H1 (cell line): Measurements from ENCODE around the gene RRAGC. TPM values are rescaled to one million over a fixed set of nuclear protein-coding genes. Genes with fewer than 3 reads are reported as not detected.

Experiments used
- CTCF ChIA-PET: fragments of 300-600 bp; sonication (Branson Sonifier 250); formaldehyde crosslinking; loops from one replicate; lab custom pipeline; 2021; ENCODE audit not compliant: partially characterized antibody; lab: Charles Lee
- POLR2A ChIA-PET: fragments of 300-600 bp; sonication (Branson Sonifier 250); formaldehyde crosslinking; loops from one replicate; lab custom pipeline; 2021; ENCODE audit warnings: inconsistent platforms; ENCODE audit not compliant: partially characterized antibody; lab: Charles Lee
- DNase-seq, 2 experiments: peaks; one replicate each; pipeline versions ENCODE4 v3.0.0 to v3.0.0-alpha.2; 2010 to 2022; ENCODE audit warnings: low spot score in 2 of 2, low read depth in 1 of 2, mixed read lengths in 1 of 2
- FAIRE-seq: peaks from 2 replicates; lab custom pipeline; 2011; peaks lifted over from hg19 to GRCh38; lab: Jason Lieb, UNC
- H2AFZ ChIP-seq: 2 replicates; pipeline ENCODE4 v1.8.1; 2012; ENCODE audit warnings: low read length, inconsistent platforms
- H2AK5ac ChIP-seq: 2 replicates; pipeline ENCODE4 v1.6.1; 2013; ENCODE audit warnings: low read depth, low read length
- H2BK120ac ChIP-seq: replicated peaks from 2 replicates; pipeline ENCODE3; 2013; ENCODE audit warnings: low read depth, low read length, inconsistent platforms
- H2BK12ac ChIP-seq: 2 replicates; pipeline ENCODE4 v1.6.1; 2013; ENCODE audit warnings: low read depth, low read length
- H2BK15ac ChIP-seq: 2 replicates; pipeline ENCODE4 v1.6.1; 2013; ENCODE audit warnings: low read length
- H2BK20ac ChIP-seq: 2 replicates; pipeline ENCODE4 v1.6.1; 2013; ENCODE audit warnings: low read length
- H2BK5ac ChIP-seq: 2 replicates; pipeline ENCODE4 v1.6.1; 2013; ENCODE audit warnings: low read depth, low read length
- H3K14ac ChIP-seq: 2 replicates; pipeline ENCODE4 v1.6.1; 2013; ENCODE audit warnings: inconsistent platforms; ENCODE audit not compliant: insufficient read length
- H3K18ac ChIP-seq: 2 replicates; pipeline ENCODE4 v1.6.1; 2013; ENCODE audit warnings: low read length; ENCODE audit errors: extremely low read depth
- H3K23ac ChIP-seq: 2 replicates; pipeline ENCODE4 v1.6.1; 2013; ENCODE audit warnings: inconsistent platforms; ENCODE audit not compliant: insufficient read length
- H3K23me2 ChIP-seq: 2 replicates; pipeline ENCODE4 v1.6.1; 2013; ENCODE audit warnings: low read depth, low read length
- H3K27ac ChIP-seq: 2 replicates; pipeline ENCODE4 v1.6.1; 2011; ENCODE audit warnings: low read depth, low read length, inconsistent platforms
- H3K27me3 ChIP-seq, 4 experiments: replicated peaks in 1 of 4; 1 replicate in 1 of 4; 2 replicates in 3 of 4; pipeline versions ENCODE4 v1.6.1 to v1.8.1; 2011 to 2013; ENCODE audit warnings: low read length in 3 of 4, mild to moderate bottlenecking in 3 of 4, inconsistent platforms in 2 of 4, mixed read lengths in 2 of 4, moderate library complexity in 1 of 4; ENCODE audit not compliant: control insufficient read depth in 3 of 4, insufficient read depth in 3 of 4; ENCODE audit errors: extremely low read depth in 1 of 4
- H3K36me3 ChIP-seq, 4 experiments: 2 replicates each; pipeline versions ENCODE4 v1.6.1 to v1.8.1; 2011 to 2013; ENCODE audit warnings: mild to moderate bottlenecking in 4 of 4, low read length in 3 of 4, moderate library complexity in 2 of 4, control low read depth in 1 of 4, inconsistent platforms in 1 of 4; ENCODE audit not compliant: insufficient read depth in 4 of 4, control insufficient read depth in 2 of 4
- H3K4ac ChIP-seq: replicated peaks from 2 replicates; pipeline ENCODE3; 2013; ENCODE audit warnings: low read length, low read depth, mixed read lengths, inconsistent platforms; ENCODE audit not compliant: insufficient read length
- H3K4me1 ChIP-seq, 4 experiments: replicated peaks in 1 of 4; 1 replicate in 1 of 4; 2 replicates in 3 of 4; pipeline versions ENCODE4 v1.6.1 to v1.8.1; 2011 to 2013; ENCODE audit warnings: low read length in 3 of 4, inconsistent platforms in 2 of 4, mixed read lengths in 1 of 4; ENCODE audit not compliant: insufficient read depth in 4 of 4, control insufficient read depth in 3 of 4
- H3K4me2 ChIP-seq, 2 experiments: 2 replicates each; pipeline versions ENCODE4 v1.6.1 to v1.8.1; 2011 to 2013; ENCODE audit warnings: low read depth in 2 of 2, low read length in 2 of 2, control low read depth in 1 of 2, inconsistent platforms in 1 of 2, mild to moderate bottlenecking in 1 of 2; ENCODE audit not compliant: insufficient read depth in 1 of 2
- H3K4me3 ChIP-seq, 4 experiments: fragments of 200-600, 300-600 bp in 1 of 4; sonication (generic), shearing (Covaris generic), sonication (Bioruptor Twin) in 1 of 4; 2 replicates each; pipeline versions ENCODE4 v1.5.1 to v1.8.1; 2011 to 2016; ENCODE audit warnings: low read length in 4 of 4, low read depth in 3 of 4, control low read depth in 2 of 4, inconsistent platforms in 2 of 4, mild to moderate bottlenecking in 2 of 4, mixed read lengths in 1 of 4, moderate library complexity in 1 of 4; ENCODE audit not compliant: insufficient read depth in 2 of 4; ENCODE audit errors: extremely low read depth in 1 of 4
- H3K56ac ChIP-seq: replicated peaks from 2 replicates; pipeline ENCODE3; 2013; ENCODE audit warnings: low read depth, mild to moderate bottlenecking, mixed read lengths, low read length, inconsistent platforms; ENCODE audit not compliant: insufficient read length
- H3K79me1 ChIP-seq: 2 replicates; pipeline ENCODE4 v1.6.1; 2013; ENCODE audit warnings: low read depth, low read length, control low read depth
- H3K79me2 ChIP-seq, 2 experiments: 2 replicates each; pipeline versions ENCODE4 v1.6.1 to v1.8.1; 2012 to 2013; ENCODE audit warnings: low read length in 2 of 2, mild to moderate bottlenecking in 2 of 2, inconsistent platforms in 1 of 2; ENCODE audit not compliant: insufficient read depth in 2 of 2, control insufficient read depth in 1 of 2
- H3K9ac ChIP-seq, 4 experiments: replicated peaks in 1 of 4; 1 replicate in 1 of 4; 2 replicates in 3 of 4; pipeline versions ENCODE4 v1.6.1 to v1.8.1; 2011 to 2013; ENCODE audit warnings: low read depth in 3 of 4, low read length in 3 of 4, control low read depth in 2 of 4, mild to moderate bottlenecking in 2 of 4, moderate library complexity in 2 of 4, inconsistent platforms in 1 of 4; ENCODE audit errors: extremely low read depth in 1 of 4
- H3K9me3 ChIP-seq, 2 experiments: 2 replicates each; pipeline versions ENCODE4 v1.6.1 to v1.8.1; 2012 to 2013; ENCODE audit warnings: mild to moderate bottlenecking in 2 of 2, moderate library complexity in 2 of 2, control low read depth in 1 of 2, inconsistent platforms in 1 of 2, low read depth in 1 of 2, low read length in 1 of 2, mixed read lengths in 1 of 2; ENCODE audit not compliant: insufficient read depth in 2 of 2
- H4K20me1 ChIP-seq, 2 experiments: replicated peaks in 1 of 2; 2 replicates each; pipeline versions ENCODE3 to v1.8.1; 2011 to 2013; ENCODE audit warnings: inconsistent platforms in 2 of 2, low read length in 2 of 2, mild to moderate bottlenecking in 1 of 2; ENCODE audit not compliant: insufficient read depth in 2 of 2, control insufficient read depth in 1 of 2
- H4K5ac ChIP-seq: 2 replicates; pipeline ENCODE4 v1.6.1; 2013; ENCODE audit warnings: low read length, low read depth, mixed read lengths, inconsistent platforms; ENCODE audit not compliant: insufficient read length
- H4K8ac ChIP-seq: 2 replicates; pipeline ENCODE4 v1.8.0; 2013; ENCODE audit warnings: mild to moderate bottlenecking, moderate library complexity, low read length, inconsistent platforms; ENCODE audit not compliant: insufficient read depth; ENCODE audit errors: extremely low read depth
- H4K91ac ChIP-seq: replicated peaks from 2 replicates; pipeline ENCODE3; 2013; ENCODE audit warnings: low read length, mixed read lengths, inconsistent platforms; ENCODE audit not compliant: insufficient read length
- whole genome bisulfite sequencing, 2 experiments: shearing (Covaris generic) in 1 of 2; methylation state at CpG; one replicate each; pipeline versions ENCODE4 v1.1.6 to v1.1.7; 2013 to 2015; ENCODE audit warnings: low lambda C conversion rate in 2 of 2, mixed read lengths in 2 of 2, inconsistent platforms in 1 of 2, low coverage in 1 of 2, missing lambda C conversion rate in 1 of 2; ENCODE audit not compliant: insufficient replicate concordance in 2 of 2, insufficient coverage in 1 of 2, insufficient read length in 1 of 2; ENCODE audit errors: extremely low coverage in 1 of 2, missing lambda C conversion rate in 1 of 2; 5-methylcytosine and 5-hydroxymethylcytosine counted together
- polyA plus RNA-seq, 7 experiments: library from polyadenylated mRNA; depleted of rRNA in 3 of 7; stranded (reverse) in 5 of 7; unstranded in 2 of 7; fragments of >200 nt in 5 of 7; fragments of 200-250 nt in 2 of 7; gene quantifications; 1 replicate in 5 of 7; 2 replicates in 1 of 7; 4 replicates in 1 of 7; pipeline versions ENCODE4 v1.2.1 to v1.2.3, GENCODE V29; 2011 to 2013; ENCODE audit warnings: missing spikeins in 2 of 7, mixed read lengths in 2 of 7
- total RNA-seq: library from RNA; stranded (reverse); fragmentation: NEBNext Ultra II Directional; extraction: Animal tissue kit (Norgen Biotek cat#: 25700); gene quantifications from 2 replicates; pipeline ENCODE4 v1.2.1, GENCODE V29; 2021

The RRAGC gene
- total and polyA plus RNA-seq, 2 of the 8 experiments (the other 6 are each of a cell fraction or from before 2014, with no cell fraction given) = 12.0 to 16.5 TPM

- CTCF ChIA-PET = interaction anchor here (1.1 kb wide), 2 partner anchors 8 to 14 kb away, joined by 3 read pairs; no protein-coding TSS in a partner anchor
- peak overlapping the region; percentile 9; the same call in 1 of the 2 replicates for H2AK5ac ChIP-seq
- no peaks in the 10 kb centered on the region for H4K20me1 ChIP-seq
- POLR2A ChIA-PET = no interaction called here
- no peak overlapping the region for H2AFZ ChIP-seq
- H3K23ac ChIP-seq = no peak overlapping the region
- no peak overlapping the region for H4K91ac ChIP-seq
- H4K5ac ChIP-seq = no peak overlapping the region
- H2BK120ac ChIP-seq = no peak overlapping the region
- H3K36me3 ChIP-seq = no peaks in the 10 kb centered on the region
- no peak overlapping the region for H3K56ac ChIP-seq
- 100% methylated on average over 4 of the region's 4 CpGs; no CpG with 5 or more reads in 1 of the 2 experiments for WGBS, 2 experiments
- no peak overlapping the region for H3K27ac ChIP-seq
- no peaks in the 10 kb centered on the region for H3K4me1 ChIP-seq
- H2BK5ac ChIP-seq = no peak overlapping the region
- no peak overlapping the region for H3K4me2 ChIP-seq
- FAIRE-seq = no peak
- H3K23me2 ChIP-seq = no peaks in the 10 kb centered on the region
- H3K9me3 ChIP-seq = no peaks in the 10 kb centered on the region
- no peak overlapping the region for H3K4me3 ChIP-seq
- H2BK15ac ChIP-seq = no peak overlapping the region
- no peak overlapping the region for H3K18ac ChIP-seq
- no peak overlapping the region for H2BK20ac ChIP-seq
- no peak overlapping the region for H3K9ac ChIP-seq
- no peaks in the 10 kb centered on the region for H3K79me1 ChIP-seq
- no peak for DNase-seq
- H3K14ac ChIP-seq = no peak overlapping the region
- H3K27me3 ChIP-seq = no peaks in the 10 kb centered on the region
- H2BK12ac ChIP-seq = no peak overlapping the region; the same call in 1 of the 2 replicates
- H4K8ac ChIP-seq = peak overlapping the region; percentile 57; the same call in 1 of the 2 replicates
- no peak overlapping the region for H3K4ac ChIP-seq
- H3K79me2 ChIP-seq = no peaks in the 10 kb centered on the region
Measured at GRCh38 chr1:38899560-38899959, 40.0 kb upstream of the RRAGC start.
